ENCODE data around the gene IFIT2.

IFIT2 gene

GRCh38 chr10:89269433-89270152, 32.3 kb upstream of the IFIT2 start:
- Histone ChIP-seq H3K9ac (ENCODE audit: low read length) (no peak overlapping the region), H3F3A (ENCODE audit: insufficient read depth, low read length) (no peaks in the 10 kb centered on the region), H2AFZ (ENCODE audit: low read length) (no peak overlapping the region), H3K27me3 (ENCODE audit: insufficient read depth, low read length) (no peaks in the 10 kb centered on the region), H3K4me1 (ENCODE audit: insufficient read depth, low read length, severe bottlenecking) (no peaks in the 10 kb centered on the region), H3K9me2 (ENCODE audit: low read depth, low read length) (no peaks in the 10 kb centered on the region), H3K4me2 (ENCODE audit: low read length) (no peak overlapping the region), H3K9me3 (ENCODE audit: low read length) (no peaks in the 10 kb centered on the region), H3K36me3 (ENCODE audit: insufficient read depth, low read length) (no peaks in the 10 kb centered on the region), H3K4me3 (ENCODE audit: low read depth, low read length, poor library complexity, severe bottlenecking) (no peak overlapping the region), H3K27ac (ENCODE audit: low read depth, low read length, poor library complexity, severe bottlenecking) (no peak overlapping the region), H4K20me1 (ENCODE audit: insufficient read depth, low read length) (no peaks in the 10 kb centered on the region), H3K79me2 (ENCODE audit: insufficient read depth, low read length) (no peaks in the 10 kb centered on the region)
- TF ChIP-seq CTCF (IDR thresholded peaks at IDR 0.05; ENCODE audit: low read length), result no peak
- TF ChIP-seq EZH2 (IDR thresholded peaks at IDR 0.05; ENCODE audit: borderline replicate concordance, low read length), result no peak

- no peaks in the 10 kb centered on the region for H3K36me3 ChIP-seq (ENCODE audit: insufficient read depth, low read length)
- no peak overlapping the region for H3K4me2 ChIP-seq (ENCODE audit: low read length)
- H3K27me3 ChIP-seq (ENCODE audit: insufficient read depth, low read length), result no peaks in the 10 kb centered on the region
- H3K27ac ChIP-seq (ENCODE audit: low read depth, low read length, poor library complexity, severe bottlenecking), result no peak overlapping the region
- H3K9ac ChIP-seq (ENCODE audit: low read length), result no peak overlapping the region
- H3K4me3 ChIP-seq (ENCODE audit: low read depth, low read length, poor library complexity, severe bottlenecking), result no peak overlapping the region
- H3K4me1 ChIP-seq (ENCODE audit: insufficient read depth, low read length, severe bottlenecking), result no peaks in the 10 kb centered on the region
- H2AFZ ChIP-seq (ENCODE audit: low read length), result no peak overlapping the region
- no peaks in the 10 kb centered on the region for H3F3A ChIP-seq (ENCODE audit: insufficient read depth, low read length)
- H3K9me2 ChIP-seq (ENCODE audit: low read depth, low read length), result no peaks in the 10 kb centered on the region
- no peaks in the 10 kb centered on the region for H3K79me2 ChIP-seq (ENCODE audit: insufficient read depth, low read length)
- no peaks in the 10 kb centered on the region for H3K9me3 ChIP-seq (ENCODE audit: low read length)
- no peaks in the 10 kb centered on the region for H4K20me1 ChIP-seq (ENCODE audit: insufficient read depth, low read length)
- TF ChIP-seq EZH2 (IDR thresholded peaks at IDR 0.05; ENCODE audit: borderline replicate concordance, low read length), result no peak
- no peak for TF ChIP-seq CTCF (IDR thresholded peaks at IDR 0.05; ENCODE audit: low read length)
Observed at GRCh38 chr10:89270153-89270483, 31.7 kb upstream of the IFIT2 start.

- no peak overlapping the region for H3K4me3 ChIP-seq (ENCODE audit: low read depth, low read length, poor library complexity, severe bottlenecking)
- no peaks in the 10 kb centered on the region for H3K79me2 ChIP-seq (ENCODE audit: insufficient read depth, low read length)
- no peaks in the 10 kb centered on the region for H3K9me3 ChIP-seq (ENCODE audit: low read length)
- H3K9ac ChIP-seq (ENCODE audit: low read length), result no peak overlapping the region
- TF ChIP-seq EZH2 (IDR thresholded peaks at IDR 0.05; ENCODE audit: borderline replicate concordance, low read length) (no peak), CTCF (IDR thresholded peaks at IDR 0.05; ENCODE audit: low read length) (no peak)
- H3K36me3 ChIP-seq (ENCODE audit: insufficient read depth, low read length), result no peaks in the 10 kb centered on the region
- H3K4me2 ChIP-seq (ENCODE audit: low read length), result no peak overlapping the region
- H3K4me1 ChIP-seq (ENCODE audit: insufficient read depth, low read length, severe bottlenecking), result no peaks in the 10 kb centered on the region
- no peaks in the 10 kb centered on the region for H3K27me3 ChIP-seq (ENCODE audit: insufficient read depth, low read length)
- H3K27ac ChIP-seq (ENCODE audit: low read depth, low read length, poor library complexity, severe bottlenecking), result no peak overlapping the region
- no peaks in the 10 kb centered on the region for H3K9me2 ChIP-seq (ENCODE audit: low read depth, low read length)
- no peaks in the 10 kb centered on the region for H4K20me1 ChIP-seq (ENCODE audit: insufficient read depth, low read length)
- no peaks in the 10 kb centered on the region for H3F3A ChIP-seq (ENCODE audit: insufficient read depth, low read length)
- no peak overlapping the region for H2AFZ ChIP-seq (ENCODE audit: low read length)
Observed at GRCh38 chr10:89271532-89271931, 30.3 kb upstream of the IFIT2 start.
